ENCODE results near the gene BBS9. TPM values are rescaled to one million over a fixed set of nuclear protein-coding genes. Genes with fewer than 3 reads are reported as not detected.

BBS9 gene
- total RNA-seq, 4 donors from 2014 or later, result 16.4 to 26.0 (median 21.4) TPM

- WGBS, result 42% methylated on average over 3 of the region's 3 CpGs
- Histone ChIP-seq H3K27me3 (no peaks in the 10 kb centered on the region), H3K4me1 (no peaks in the 10 kb centered on the region), H3K9me3 (no peaks in the 10 kb centered on the region), H3K27ac (no peak overlapping the region), H3K4me3 (no peak overlapping the region), H3K36me3 (no peaks in the 10 kb centered on the region)
- TF ChIP-seq POLR2A (IDR thresholded peaks at IDR 0.05), result no peak
- no peak for TF ChIP-seq EP300 (IDR thresholded peaks at IDR 0.05)
- TF ChIP-seq CTCF (IDR thresholded peaks at IDR 0.05), result no peak
- no peak for TF ChIP-seq POLR2AphosphoS5 (IDR thresholded peaks at IDR 0.05)
- no peak for DNase-seq (ENCODE audit: low spot score in 2 of 2)
Measured at GRCh38 chr7:33550979-33551378, 421.6 kb downstream of the BBS9 start.

- Histone ChIP-seq H3K4me3 (no peak overlapping the region), H3K9me3 (no peaks in the 10 kb centered on the region), H3K4me1 (no peaks in the 10 kb centered on the region), H3K27ac (no peak overlapping the region), H3K27me3 (no peaks in the 10 kb centered on the region), H3K36me3 (no peaks in the 10 kb centered on the region)
- no peak for TF ChIP-seq CTCF (IDR thresholded peaks at IDR 0.05)
- no peak for TF ChIP-seq POLR2A (IDR thresholded peaks at IDR 0.05)
- TF ChIP-seq EP300 (IDR thresholded peaks at IDR 0.05), result no peak
- TF ChIP-seq POLR2AphosphoS5 (IDR thresholded peaks at IDR 0.05), result no peak
- DNase-seq (ENCODE audit: low spot score in 2 of 2), result no peak
- WGBS, result 62% methylated on average over 1 of the region's 1 CpG
Measured at GRCh38 chr7:33554046-33554445, 424.7 kb downstream of the BBS9 start.

GRCh38 chr7:33554576-33554975 lies 425.2 kb downstream of the BBS9 start:
- H3K27ac ChIP-seq, result no peak overlapping the region
- H3K4me1 ChIP-seq, result no peaks in the 10 kb centered on the region
- no peak for TF ChIP-seq CTCF (IDR thresholded peaks at IDR 0.05)
- TF ChIP-seq POLR2AphosphoS5 (IDR thresholded peaks at IDR 0.05), result no peak
- no peak for TF ChIP-seq EP300 (IDR thresholded peaks at IDR 0.05)
- TF ChIP-seq POLR2A (IDR thresholded peaks at IDR 0.05), result no peak
- DNase-seq (ENCODE audit: low spot score in 2 of 2), result no peak
- 80% methylated on average over 4 of the region's 4 CpGs for WGBS
- no peaks in the 10 kb centered on the region for H3K27me3 ChIP-seq
- no peaks in the 10 kb centered on the region for H3K36me3 ChIP-seq
- H3K9me3 ChIP-seq, result no peaks in the 10 kb centered on the region
- no peak overlapping the region for H3K4me3 ChIP-seq

- Histone ChIP-seq H3K9me3 (no peaks in the 10 kb centered on the region), H3K27ac (no peak overlapping the region), H3K4me3 (no peak overlapping the region), H3K27me3 (no peaks in the 10 kb centered on the region), H3K36me3 (no peaks in the 10 kb centered on the region), H3K4me1 (no peaks in the 10 kb centered on the region)
- no peak for TF ChIP-seq CTCF (IDR thresholded peaks at IDR 0.05)
- no peak for TF ChIP-seq POLR2AphosphoS5 (IDR thresholded peaks at IDR 0.05)
- no peak for TF ChIP-seq POLR2A (IDR thresholded peaks at IDR 0.05)
- TF ChIP-seq EP300 (IDR thresholded peaks at IDR 0.05), result no peak
- DNase-seq (ENCODE audit: low spot score in 2 of 2), result no peak
Measured at GRCh38 chr7:33556472-33556871, 427.1 kb downstream of the BBS9 start.

GRCh38 chr7:33558549-33559323 lies 429.4 kb downstream of the BBS9 start:
- Histone ChIP-seq H3K27ac (no peak overlapping the region), H3K27me3 (no peaks in the 10 kb centered on the region), H3K4me3 (no peak overlapping the region), H3K9me3 (no peaks in the 10 kb centered on the region), H3K36me3 (no peaks in the 10 kb centered on the region), H3K4me1 (no peaks in the 10 kb centered on the region)
- WGBS, result 95% methylated on average over 6 of the region's 6 CpGs
- DNase-seq (ENCODE audit: low spot score in 2 of 2), result no peak
- TF ChIP-seq CTCF (IDR thresholded peaks at IDR 0.05) (no peak), POLR2A (IDR thresholded peaks at IDR 0.05) (no peak), EP300 (IDR thresholded peaks at IDR 0.05) (no peak), POLR2AphosphoS5 (IDR thresholded peaks at IDR 0.05) (no peak)

All from suprapubic skin (tissue), 4 donors.